DMS79 treated with DMSO at 0.1 percent for 48 hours (cell line): ENCODE data around the gene ZNF628.

ENCODE experiments used
- DNase-seq: peaks from one replicate; lab custom pipeline; 2025; lab: John Stamatoyannopoulos, UW

Gene ZNF628

DNA sequence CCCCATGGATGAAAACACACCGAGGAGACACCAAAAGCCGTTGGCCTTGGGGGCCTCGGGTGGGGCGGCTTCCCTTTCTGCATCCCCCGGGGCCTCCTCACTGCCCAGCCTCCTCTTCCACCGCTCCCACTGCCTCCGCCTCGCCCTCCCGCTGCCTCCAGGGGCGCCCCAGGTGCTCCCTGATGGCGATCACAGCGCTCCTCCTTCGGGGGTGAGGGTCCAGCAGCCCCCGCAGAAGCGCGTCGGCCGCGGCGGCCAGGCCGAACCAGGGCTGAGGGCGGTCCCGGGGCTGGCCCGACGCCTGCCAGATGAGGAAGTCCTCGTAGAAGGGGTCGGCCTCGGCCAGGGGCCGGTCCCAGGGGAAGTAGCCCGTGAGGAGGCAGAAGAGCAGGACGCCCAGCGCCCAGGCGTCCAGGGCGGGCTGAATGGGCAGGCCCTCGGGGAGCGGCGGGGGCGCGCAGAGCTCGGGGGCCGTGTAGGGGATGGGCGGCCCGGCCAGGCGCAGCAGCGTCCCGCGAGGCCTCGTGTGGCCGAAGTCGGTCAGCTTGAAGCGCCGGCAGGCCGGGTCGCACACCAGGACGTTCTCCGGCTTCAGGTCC lies 53.3 kb downstream of the ZNF628 start:
- DNase-seq, result no peak

DNA sequence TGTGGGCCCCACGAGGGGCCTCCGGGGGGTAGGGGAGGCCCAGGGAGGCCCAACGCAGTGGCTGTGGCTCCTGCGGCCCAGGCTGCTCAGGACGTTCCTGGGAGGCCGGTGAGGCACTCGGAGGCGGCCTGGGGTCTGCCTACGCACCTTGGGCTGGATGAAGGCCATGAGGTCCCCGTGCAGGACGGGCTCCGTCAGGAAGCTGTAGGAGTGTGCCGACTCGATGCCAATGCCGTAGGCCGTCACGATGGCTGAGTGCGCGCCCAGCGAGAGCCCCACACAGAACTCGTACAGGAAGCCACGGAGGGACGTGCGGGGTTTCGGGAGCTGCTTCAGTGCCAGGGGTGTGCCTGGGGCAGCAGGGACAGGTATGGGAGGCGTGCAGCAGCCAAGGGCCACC lies 54.6 kb downstream of the ZNF628 start:
- DNase-seq, result no peak
